Activated T-cell treated with anti-CD3 and anti-CD28 coated beads for 24 hours (primary cell): ENCODE measurements around the gene SERGEF.

ENCODE experiments used
- DNase-seq: peaks from one replicate; pipeline ENCODE4 v3.0.0-alpha.2; 2020; ENCODE audit warnings: low read depth

The SERGEF gene

GRCh38 chr11:17951685-17952388, 61.0 kb downstream of the SERGEF start:
- DNase-seq = no peak

GRCh38 chr11:17950644-17951043, 62.2 kb downstream of the SERGEF start:
- no peak for DNase-seq

GRCh38 chr11:17948296-17948695, 64.6 kb downstream of the SERGEF start:
- no peak for DNase-seq

- no peak for DNase-seq
Observed at GRCh38 chr11:17939542-17939941, 73.3 kb downstream of the SERGEF start.

GRCh38 chr11:17936790-17937189, 76.1 kb downstream of the SERGEF start:
- DNase-seq = no peak

GRCh38 chr11:17934194-17934593, 78.7 kb downstream of the SERGEF start:
- no peak for DNase-seq

GRCh38 chr11:17933708-17934107, 79.1 kb downstream of the SERGEF start:
- DNase-seq = no peak

GRCh38 chr11:17932472-17932871, 80.4 kb downstream of the SERGEF start:
- no peak for DNase-seq

GRCh38 chr11:17931595-17931994, 81.3 kb downstream of the SERGEF start:
- DNase-seq = no peak

- DNase-seq = no peak
Observed at GRCh38 chr11:17930544-17931125, 82.2 kb downstream of the SERGEF start.

- DNase-seq = no peak
Observed at GRCh38 chr11:17929171-17929570, 83.7 kb downstream of the SERGEF start.

- no peak for DNase-seq
Observed at GRCh38 chr11:17927681-17928343, 85.0 kb downstream of the SERGEF start.

- no peak for DNase-seq
Observed at GRCh38 chr11:17927041-17927440, 85.8 kb downstream of the SERGEF start.

GRCh38 chr11:17924713-17925112, 88.1 kb downstream of the SERGEF start:
- DNase-seq = no peak

GRCh38 chr11:17923217-17923616, 89.6 kb downstream of the SERGEF start:
- DNase-seq = no peak

- DNase-seq = no peak
Observed at GRCh38 chr11:17922416-17922788, 90.4 kb downstream of the SERGEF start.

GRCh38 chr11:17921659-17922415, 91.0 kb downstream of the SERGEF start:
- DNase-seq = no peak

GRCh38 chr11:17918049-17918605, 94.7 kb downstream of the SERGEF start:
- DNase-seq = no peak

- no peak for DNase-seq
Observed at GRCh38 chr11:17917556-17917955, 95.3 kb downstream of the SERGEF start.

GRCh38 chr11:17915500-17916143, 97.2 kb downstream of the SERGEF start:
- no peak for DNase-seq

GRCh38 chr11:17914957-17915356, 97.9 kb downstream of the SERGEF start:
- no peak for DNase-seq

- DNase-seq = no peak
Observed at GRCh38 chr11:17907046-17907445, 105.8 kb downstream of the SERGEF start.
